ENCODE measurements around the gene GPR137C. TPM values are rescaled to one million over a fixed set of nuclear protein-coding genes. Genes with fewer than 3 reads are reported as not detected.

The GPR137C gene
- total RNA-seq, 1 donor from 2014 or later = 1.1 TPM

DNA sequence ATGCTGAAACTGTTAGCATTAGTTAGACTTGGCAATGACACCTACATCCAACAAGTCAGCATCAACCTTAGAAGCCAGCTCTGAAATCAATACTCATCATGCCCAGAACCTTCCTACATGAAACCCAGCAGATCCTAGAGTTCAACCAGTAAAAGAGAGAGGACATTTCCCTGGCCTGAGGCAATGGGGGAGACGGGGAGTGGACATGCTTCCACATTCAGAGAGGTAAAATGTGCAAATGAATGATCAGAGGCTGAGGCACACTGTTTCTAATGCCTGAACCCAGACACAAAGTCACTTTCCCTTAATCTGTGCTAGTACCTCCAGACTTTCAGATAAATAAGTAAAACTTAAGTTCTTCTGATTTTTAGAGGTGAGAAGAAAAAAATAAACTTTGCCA lies 108.2 kb downstream of the GPR137C start:
- no peak overlapping the region for H3K4me3 ChIP-seq (ENCODE audit: low read depth, low read length)
- no peak for TF ChIP-seq CTCF (conservative IDR thresholded peaks at IDR 0.05; ENCODE audit: low read depth, low read length)
- DNase-seq (ENCODE audit: low read depth) = no peak

GRCh38 chr14:52661314-52661713 lies 108.7 kb downstream of the GPR137C start:
- no peak for DNase-seq (ENCODE audit: low read depth)
- no peak overlapping the region for H3K4me3 ChIP-seq (ENCODE audit: low read depth, low read length)
- no peak for TF ChIP-seq CTCF (conservative IDR thresholded peaks at IDR 0.05; ENCODE audit: low read depth, low read length)

DNA sequence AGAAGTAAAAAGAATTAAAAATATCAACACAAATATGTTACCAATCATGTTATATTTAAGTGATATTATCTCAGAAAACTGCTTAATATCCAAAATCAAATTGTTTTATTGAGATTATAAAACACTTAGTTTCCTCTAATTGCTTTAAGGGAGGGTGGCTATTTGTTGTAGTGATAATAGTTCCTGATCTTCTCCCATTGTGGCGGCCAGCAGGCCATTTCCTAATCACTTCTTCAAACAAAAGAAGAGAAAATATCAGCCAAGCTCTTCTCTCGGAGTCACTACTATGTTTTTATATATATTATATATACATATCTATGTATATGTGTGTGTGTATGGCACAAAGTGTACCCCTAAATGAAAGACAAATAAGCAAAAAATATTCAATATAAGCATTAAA lies 111.2 kb downstream of the GPR137C start:
- H3K4me3 ChIP-seq (ENCODE audit: low read depth, low read length) = no peak overlapping the region
- TF ChIP-seq CTCF (conservative IDR thresholded peaks at IDR 0.05; ENCODE audit: low read depth, low read length) = no peak
- DNase-seq (ENCODE audit: low read depth) = no peak

DNA sequence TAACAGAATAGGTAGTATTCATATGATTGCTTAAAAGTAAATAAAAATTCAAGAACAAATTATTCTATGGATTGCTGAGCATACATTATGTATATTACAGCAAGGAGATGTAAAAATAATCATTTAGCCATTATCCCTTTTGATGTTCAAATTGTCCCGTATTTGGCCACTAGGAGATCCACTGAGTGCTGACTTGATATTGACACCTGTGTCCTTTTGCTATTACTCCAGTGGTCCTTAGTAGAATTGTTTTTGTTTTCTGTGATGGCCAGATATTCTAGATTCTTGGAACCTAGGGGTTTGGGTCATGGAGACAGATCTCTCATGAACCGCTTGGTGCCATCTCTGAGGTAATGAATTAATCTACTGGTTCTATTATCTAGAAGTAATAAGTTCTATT lies 126.0 kb downstream of the GPR137C start:
- no peak overlapping the region for H3K4me3 ChIP-seq (ENCODE audit: low read depth, low read length)
- TF ChIP-seq CTCF (conservative IDR thresholded peaks at IDR 0.05; ENCODE audit: low read depth, low read length) = peak; percentile 46
- no peak for DNase-seq (ENCODE audit: low read depth)

- no peak overlapping the region for H3K4me3 ChIP-seq (ENCODE audit: low read depth, low read length)
- DNase-seq (ENCODE audit: low read depth) = no peak
- no peak for TF ChIP-seq CTCF (conservative IDR thresholded peaks at IDR 0.05; ENCODE audit: low read depth, low read length)
Measured at GRCh38 chr14:52683985-52684520, 131.4 kb downstream of the GPR137C start.

DNA sequence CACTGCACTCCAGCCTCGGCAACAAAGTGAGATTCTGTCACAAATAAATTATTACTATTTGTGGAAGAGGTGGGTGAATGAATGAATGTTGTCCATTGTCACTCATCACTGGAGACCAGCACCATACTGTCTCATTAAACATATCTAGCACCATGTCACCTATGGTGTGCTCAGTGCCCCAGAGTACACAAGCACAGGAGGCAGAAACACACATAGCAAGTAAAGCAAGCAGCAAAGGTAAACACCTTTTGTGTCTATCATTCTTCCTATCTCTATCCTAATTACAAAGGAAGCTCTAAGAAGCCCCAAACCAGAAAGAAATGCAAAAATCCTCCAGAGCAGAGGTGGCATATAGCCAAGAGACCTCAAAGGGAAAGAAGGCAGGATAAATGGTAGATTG lies 133.5 kb downstream of the GPR137C start:
- no peak for TF ChIP-seq CTCF (conservative IDR thresholded peaks at IDR 0.05; ENCODE audit: low read depth, low read length)
- H3K4me3 ChIP-seq (ENCODE audit: low read depth, low read length) = no peak overlapping the region
- DNase-seq (ENCODE audit: low read depth) = no peak

Other genes starting within 250 kb of the GPR137C start
- 2.2 TPM in 2 replicates for gene PTGER2, start 238.5 kb upstream of the GPR137C start, total RNA-seq
- gene TXNDC16, start 331 bp upstream of the GPR137C start, total RNA-seq = 3.7 and 6.7 TPM in 2 replicates
- gene ERO1A, start 142.7 kb downstream of the GPR137C start, total RNA-seq = 79.4 and 105 TPM in 2 replicates
- 102 and 129 TPM in 2 replicates for gene PSMC6, start 154.4 kb downstream of the GPR137C start, total RNA-seq
- 12.2 and 13.2 TPM in 2 replicates for gene STYX, start 177.3 kb downstream of the GPR137C start, total RNA-seq
- gene GNPNAT1, start 238.8 kb downstream of the GPR137C start, total RNA-seq = 35.6 and 40.9 TPM in 2 replicates